ENCODE data around the gene RDH16.

RDH16 gene

GRCh38 chr12:56903374-56903773 lies 54.0 kb downstream of the RDH16 start:
- in situ Hi-C loops (cut with MboI; ENCODE audit: low pct_unique_long_range_greater_than_20kb, low sequenced_read_pairs, unreplicated experiment): no loop called here
- no peak for TF ChIP-seq CTCF (IDR thresholded peaks at IDR 0.05; ENCODE audit: extremely low read depth, insufficient read depth, missing control alignments)
- DNase-seq (ENCODE audit: low spot score): no peak

All from GM13977 (cell line).